ENCODE results near the gene CLIP4. TPM values are rescaled to one million over a fixed set of nuclear protein-coding genes. Genes with fewer than 3 reads are reported as not detected.

The CLIP4 gene
- total and polyA plus RNA-seq, 2 of the 13 experiments (the other 11 are each of a cell fraction or from before 2014, with no cell fraction given), result 0.46 to 0.49 TPM

DNA sequence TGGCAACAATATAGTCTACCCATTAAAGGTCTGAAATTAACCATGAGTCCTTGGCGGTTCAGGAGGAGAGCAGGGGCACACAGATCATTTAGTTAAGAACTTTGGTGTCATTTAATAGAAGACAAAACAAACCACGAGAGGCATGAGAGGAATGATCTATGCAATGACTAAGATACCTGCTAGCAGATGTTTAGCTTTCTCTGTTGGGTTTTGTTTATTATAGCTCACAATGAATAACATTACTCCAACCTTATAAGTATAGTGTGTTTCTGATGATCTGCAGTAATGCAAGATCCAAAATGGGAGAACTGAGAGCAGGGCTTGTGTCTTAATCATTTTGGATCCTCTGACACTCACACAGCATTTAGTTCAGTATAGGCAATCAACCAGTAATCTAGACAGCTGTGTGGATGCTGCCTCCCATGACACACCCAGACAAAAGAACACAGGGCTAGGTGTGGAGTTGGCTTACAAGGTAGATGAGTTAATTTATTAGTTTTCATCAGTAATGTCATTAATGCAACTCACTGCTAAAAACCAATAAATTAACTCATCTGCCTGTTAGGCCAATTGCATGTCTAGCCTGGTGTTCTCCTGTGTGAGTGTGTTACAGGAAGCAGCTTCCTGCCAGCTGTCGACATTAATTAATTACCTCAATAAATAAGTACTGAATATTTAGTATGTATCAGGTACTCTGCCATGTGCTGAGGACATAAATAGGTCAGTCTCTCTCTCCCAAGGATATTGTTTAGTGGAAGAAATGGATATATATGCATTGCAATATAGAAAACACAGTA is 92.3 kb downstream of the CLIP4 start:
- TF ChIP-seq SRSF9 (IDR thresholded peaks at IDR 0.05; ENCODE audit: borderline replicate concordance, insufficient read depth, low read depth, low read length, poor library complexity, severe bottlenecking), result no peak
- TF ChIP-seq ZNF547 (CRISPR knock-in tag; IDR thresholded peaks at IDR 0.05), result no peak
- TF ChIP-seq, protein P1, sequence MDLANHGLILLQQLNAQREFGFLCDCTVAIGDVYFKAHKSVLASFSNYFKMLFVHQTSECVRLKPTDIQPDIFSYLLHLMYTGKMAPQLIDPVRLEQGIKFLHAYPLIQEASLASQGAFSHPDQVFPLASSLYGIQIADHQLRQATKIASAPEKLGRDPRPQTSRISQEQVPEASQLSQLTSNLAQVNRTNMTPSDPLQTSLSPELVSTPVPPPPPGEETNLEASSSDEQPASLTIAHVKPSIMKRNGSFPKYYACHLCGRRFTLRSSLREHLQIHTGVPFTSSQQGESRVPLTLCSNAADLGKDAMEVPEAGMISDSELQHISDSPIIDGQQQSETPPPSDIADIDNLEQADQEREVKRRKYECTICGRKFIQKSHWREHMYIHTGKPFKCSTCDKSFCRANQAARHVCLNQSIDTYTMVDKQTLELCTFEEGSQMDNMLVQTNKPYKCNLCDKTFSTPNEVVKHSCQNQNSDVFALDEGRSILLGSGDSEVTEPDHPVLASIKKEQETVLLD (CRISPR knock-in tag; IDR thresholded peaks at IDR 0.05; ENCODE audit: low read depth), result no peak
- TF ChIP-seq ZNF563 (CRISPR knock-in tag; IDR thresholded peaks at IDR 0.05), result no peak
- TF ChIP-seq, protein P2, sequence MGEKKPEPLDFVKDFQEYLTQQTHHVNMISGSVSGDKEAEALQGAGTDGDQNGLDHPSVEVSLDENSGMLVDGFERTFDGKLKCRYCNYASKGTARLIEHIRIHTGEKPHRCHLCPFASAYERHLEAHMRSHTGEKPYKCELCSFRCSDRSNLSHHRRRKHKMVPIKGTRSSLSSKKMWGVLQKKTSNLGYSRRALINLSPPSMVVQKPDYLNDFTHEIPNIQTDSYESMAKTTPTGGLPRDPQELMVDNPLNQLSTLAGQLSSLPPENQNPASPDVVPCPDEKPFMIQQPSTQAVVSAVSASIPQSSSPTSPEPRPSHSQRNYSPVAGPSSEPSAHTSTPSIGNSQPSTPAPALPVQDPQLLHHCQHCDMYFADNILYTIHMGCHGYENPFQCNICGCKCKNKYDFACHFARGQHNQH (CRISPR knock-in tag; IDR thresholded peaks at IDR 0.05), result no peak
- TF ChIP-seq ZNF605 (CRISPR knock-in tag; IDR thresholded peaks at IDR 0.05), result no peak
- TF ChIP-seq MATR3 (CRISPR knock-in tag; IDR thresholded peaks at IDR 0.05), result no peak
- no peak for TF ChIP-seq NR2F1 (CRISPR knock-in tag; IDR thresholded peaks at IDR 0.05)
- no peak for TF ChIP-seq PPARG (CRISPR knock-in tag; conservative IDR thresholded peaks at IDR 0.05)
- TF ChIP-seq, protein P3, sequence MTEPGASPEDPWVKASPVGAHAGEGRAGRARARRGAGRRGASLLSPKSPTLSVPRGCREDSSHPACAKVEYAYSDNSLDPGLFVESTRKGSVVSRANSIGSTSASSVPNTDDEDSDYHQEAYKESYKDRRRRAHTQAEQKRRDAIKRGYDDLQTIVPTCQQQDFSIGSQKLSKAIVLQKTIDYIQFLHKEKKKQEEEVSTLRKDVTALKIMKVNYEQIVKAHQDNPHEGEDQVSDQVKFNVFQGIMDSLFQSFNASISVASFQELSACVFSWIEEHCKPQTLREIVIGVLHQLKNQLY (CRISPR knock-in tag; IDR thresholded peaks at IDR 0.05), result no peak
- TF ChIP-seq, protein P4, sequence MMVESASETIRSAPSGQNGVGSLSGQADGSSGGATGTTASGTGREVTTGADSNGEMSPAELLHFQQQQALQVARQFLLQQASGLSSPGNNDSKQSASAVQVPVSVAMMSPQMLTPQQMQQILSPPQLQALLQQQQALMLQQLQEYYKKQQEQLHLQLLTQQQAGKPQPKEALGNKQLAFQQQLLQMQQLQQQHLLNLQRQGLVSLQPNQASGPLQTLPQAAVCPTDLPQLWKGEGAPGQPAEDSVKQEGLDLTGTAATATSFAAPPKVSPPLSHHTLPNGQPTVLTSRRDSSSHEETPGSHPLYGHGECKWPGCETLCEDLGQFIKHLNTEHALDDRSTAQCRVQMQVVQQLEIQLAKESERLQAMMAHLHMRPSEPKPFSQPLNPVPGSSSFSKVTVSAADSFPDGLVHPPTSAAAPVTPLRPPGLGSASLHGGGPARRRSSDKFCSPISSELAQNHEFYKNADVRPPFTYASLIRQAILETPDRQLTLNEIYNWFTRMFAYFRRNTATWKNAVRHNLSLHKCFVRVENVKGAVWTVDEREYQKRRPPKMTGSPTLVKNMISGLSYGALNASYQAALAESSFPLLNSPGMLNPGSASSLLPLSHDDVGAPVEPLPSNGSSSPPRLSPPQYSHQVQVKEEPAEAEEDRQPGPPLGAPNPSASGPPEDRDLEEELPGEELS (CRISPR knock-in tag; IDR thresholded peaks at IDR 0.05), result no peak
- TF ChIP-seq FOXO1 (CRISPR knock-in tag; IDR thresholded peaks at IDR 0.05), result no peak
- TF ChIP-seq ZNF615 (CRISPR knock-in tag; IDR thresholded peaks at IDR 0.05; ENCODE audit: borderline replicate concordance), result no peak
- TF ChIP-seq ZFAT (CRISPR knock-in tag; conservative IDR thresholded peaks at IDR 0.05), result no peak
- no peak for TF ChIP-seq JUNB (CRISPR knock-in tag; IDR thresholded peaks at IDR 0.05; ENCODE audit: borderline replicate concordance)
- H3K4me2 ChIP-seq (ENCODE audit: low read depth, low read length), result no peak overlapping the region
- H3K9ac ChIP-seq (ENCODE audit: insufficient read depth, low read depth, low read length), result no peak overlapping the region
- no peak overlapping the region for H2AFZ ChIP-seq (ENCODE audit: low read length)
- H3K4me1 ChIP-seq (ENCODE audit: insufficient read depth, low read length), result no peaks in the 10 kb centered on the region
- H3K36me3 ChIP-seq (replicated peaks in 1 of 2; ENCODE audit: control insufficient read depth in 1 of 2, insufficient read depth in 2 of 2, low read length in 2 of 2), result no peaks in the 10 kb centered on the region
- in situ Hi-C loops (cut with HindIII; ENCODE audit: extremely low pct_ligation_motif_present, low pct_unique_long_range_greater_than_20kb) (loop anchor here (10.0 kb wide), 1 partner anchor 383 kb away; no protein-coding TSS in a partner anchor), intact Hi-C loops (cut with micrococcal nuclease; ENCODE audit: unreplicated experiment) (no loop called here)
- ChIA-PET POLR2A (no interaction called here), CTCF (ENCODE audit: low intra/inter-chr PET ratio, low total read pairs) (no interaction called here)
- no peaks in the 10 kb centered on the region for H3K9me3 ChIP-seq (ENCODE audit: low read length)
- H3K4me3 ChIP-seq (replicated peaks in 1 of 3; ENCODE audit: insufficient read depth in 1 of 3, low read depth in 2 of 3, low read length in 3 of 3), result no peak overlapping the region
- no peak for ATAC-seq
- no peaks in the 10 kb centered on the region for H3K79me2 ChIP-seq (ENCODE audit: insufficient read depth, low read length)
- WGBS (ENCODE audit: low lambda C conversion rate), result 0% methylated on average over 3 of the region's 3 CpGs
- no peak for FAIRE-seq
- peaks cover 0 to 34% of the 10 kb centered on the region in 2 experiments; a peak in 2 of 5 replicates for H3K27me3 ChIP-seq (ENCODE audit: control insufficient read depth in 1 of 2, insufficient read depth in 2 of 2, low read length in 2 of 2)
- no TSS peak for BruUV-seq (replicated peaks)
- H3K27ac ChIP-seq (ENCODE audit: extremely low read length, insufficient read depth, low read length), result no peak overlapping the region
- no peaks in the 10 kb centered on the region for H4K20me1 ChIP-seq (ENCODE audit: insufficient read depth, low read length)
- no peak for DNase-seq (ENCODE audit: low spot score)
